Measurements from ENCODE around the gene JAK1. TPM values are rescaled to one million over a fixed set of nuclear protein-coding genes. Genes with fewer than 3 reads are reported as not detected.

Gene JAK1
- total RNA-seq, 1 experiment from 2014 or later, result 27.8 TPM

DNA sequence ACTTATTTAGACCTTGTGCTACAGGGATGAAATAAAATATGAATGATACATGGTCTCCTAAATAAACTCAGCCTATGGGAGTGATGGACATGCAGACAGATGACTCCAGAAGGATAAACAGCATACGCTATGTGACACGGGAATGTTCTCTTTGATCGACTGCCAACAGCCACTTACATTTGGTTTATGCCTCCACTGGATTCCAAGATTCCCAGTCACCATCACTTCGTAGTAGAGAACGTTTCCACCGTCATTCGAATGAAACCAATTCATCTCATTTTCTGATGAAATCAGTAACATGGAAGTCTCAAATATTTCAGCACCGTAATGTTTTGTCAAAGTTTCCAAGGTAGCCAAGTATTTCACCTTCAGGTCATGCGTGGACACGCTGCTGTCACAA, 99.7 kb downstream of the JAK1 start:
- TF ChIP-seq, protein P1, sequence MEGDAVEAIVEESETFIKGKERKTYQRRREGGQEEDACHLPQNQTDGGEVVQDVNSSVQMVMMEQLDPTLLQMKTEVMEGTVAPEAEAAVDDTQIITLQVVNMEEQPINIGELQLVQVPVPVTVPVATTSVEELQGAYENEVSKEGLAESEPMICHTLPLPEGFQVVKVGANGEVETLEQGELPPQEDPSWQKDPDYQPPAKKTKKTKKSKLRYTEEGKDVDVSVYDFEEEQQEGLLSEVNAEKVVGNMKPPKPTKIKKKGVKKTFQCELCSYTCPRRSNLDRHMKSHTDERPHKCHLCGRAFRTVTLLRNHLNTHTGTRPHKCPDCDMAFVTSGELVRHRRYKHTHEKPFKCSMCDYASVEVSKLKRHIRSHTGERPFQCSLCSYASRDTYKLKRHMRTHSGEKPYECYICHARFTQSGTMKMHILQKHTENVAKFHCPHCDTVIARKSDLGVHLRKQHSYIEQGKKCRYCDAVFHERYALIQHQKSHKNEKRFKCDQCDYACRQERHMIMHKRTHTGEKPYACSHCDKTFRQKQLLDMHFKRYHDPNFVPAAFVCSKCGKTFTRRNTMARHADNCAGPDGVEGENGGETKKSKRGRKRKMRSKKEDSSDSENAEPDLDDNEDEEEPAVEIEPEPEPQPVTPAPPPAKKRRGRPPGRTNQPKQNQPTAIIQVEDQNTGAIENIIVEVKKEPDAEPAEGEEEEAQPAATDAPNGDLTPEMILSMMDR (IDR thresholded peaks at IDR 0.05), result no peak
- TF ChIP-seq NR2C2 (CRISPR knock-in tag; IDR thresholded peaks at IDR 0.05) (no peak), MAX (CRISPR knock-in tag; IDR thresholded peaks at IDR 0.05) (no peak), E2F1 (CRISPR knock-in tag; IDR thresholded peaks at IDR 0.05) (no peak), E2F5 (CRISPR knock-in tag; IDR thresholded peaks at IDR 0.05) (no peak), MLX (CRISPR knock-in tag; IDR thresholded peaks at IDR 0.05) (no peak), IRF2 (CRISPR knock-in tag; IDR thresholded peaks at IDR 0.05; ENCODE audit: borderline replicate concordance, low read depth) (no peak), ZNF281 (CRISPR knock-in tag; IDR thresholded peaks at IDR 0.05) (no peak), SMAD4 (CRISPR knock-in tag; IDR thresholded peaks at IDR 0.05) (no peak), PRRX2 (CRISPR knock-in tag; IDR thresholded peaks at IDR 0.05) (no peak)
- TF ChIP-seq, protein P2, sequence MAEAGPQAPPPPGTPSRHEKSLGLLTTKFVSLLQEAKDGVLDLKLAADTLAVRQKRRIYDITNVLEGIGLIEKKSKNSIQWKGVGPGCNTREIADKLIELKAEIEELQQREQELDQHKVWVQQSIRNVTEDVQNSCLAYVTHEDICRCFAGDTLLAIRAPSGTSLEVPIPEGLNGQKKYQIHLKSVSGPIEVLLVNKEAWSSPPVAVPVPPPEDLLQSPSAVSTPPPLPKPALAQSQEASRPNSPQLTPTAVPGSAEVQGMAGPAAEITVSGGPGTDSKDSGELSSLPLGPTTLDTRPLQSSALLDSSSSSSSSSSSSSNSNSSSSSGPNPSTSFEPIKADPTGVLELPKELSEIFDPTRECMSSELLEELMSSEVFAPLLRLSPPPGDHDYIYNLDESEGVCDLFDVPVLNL (CRISPR knock-in tag; IDR thresholded peaks at IDR 0.05; ENCODE audit: borderline replicate concordance, low read depth), result no peak
- TF ChIP-seq, protein P3, sequence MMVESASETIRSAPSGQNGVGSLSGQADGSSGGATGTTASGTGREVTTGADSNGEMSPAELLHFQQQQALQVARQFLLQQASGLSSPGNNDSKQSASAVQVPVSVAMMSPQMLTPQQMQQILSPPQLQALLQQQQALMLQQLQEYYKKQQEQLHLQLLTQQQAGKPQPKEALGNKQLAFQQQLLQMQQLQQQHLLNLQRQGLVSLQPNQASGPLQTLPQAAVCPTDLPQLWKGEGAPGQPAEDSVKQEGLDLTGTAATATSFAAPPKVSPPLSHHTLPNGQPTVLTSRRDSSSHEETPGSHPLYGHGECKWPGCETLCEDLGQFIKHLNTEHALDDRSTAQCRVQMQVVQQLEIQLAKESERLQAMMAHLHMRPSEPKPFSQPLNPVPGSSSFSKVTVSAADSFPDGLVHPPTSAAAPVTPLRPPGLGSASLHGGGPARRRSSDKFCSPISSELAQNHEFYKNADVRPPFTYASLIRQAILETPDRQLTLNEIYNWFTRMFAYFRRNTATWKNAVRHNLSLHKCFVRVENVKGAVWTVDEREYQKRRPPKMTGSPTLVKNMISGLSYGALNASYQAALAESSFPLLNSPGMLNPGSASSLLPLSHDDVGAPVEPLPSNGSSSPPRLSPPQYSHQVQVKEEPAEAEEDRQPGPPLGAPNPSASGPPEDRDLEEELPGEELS (CRISPR knock-in tag; IDR thresholded peaks at IDR 0.05), result no peak
- Mint-ChIP-seq H3K27ac (no peak overlapping the region), H3K4me1 (peaks cover 3% of the 10 kb centered on the region), H3K4me3 (no peak overlapping the region), H3K9me3 (no peaks in the 10 kb centered on the region), H3K36me3 (peaks cover 15% of the 10 kb centered on the region), H3K27me3 (ENCODE audit: low read depth) (no peaks in the 10 kb centered on the region)
- ChIA-PET CTCF (no interaction called here), POLR2A (no interaction called here)
- no peak for ATAC-seq
- DNase-seq (ENCODE audit: low spot score), result no peak

GRCh38 chr1:64865105-64865757, 101.1 kb downstream of the JAK1 start:
- ChIA-PET POLR2A (no interaction called here), CTCF (no interaction called here)
- DNase-seq (ENCODE audit: low spot score), result no peak
- Mint-ChIP-seq H3K27me3 (ENCODE audit: low read depth) (no peaks in the 10 kb centered on the region), H3K4me3 (no peak overlapping the region), H3K27ac (no peak overlapping the region), H3K4me1 (peaks cover 11% of the 10 kb centered on the region), H3K9me3 (no peaks in the 10 kb centered on the region), H3K36me3 (peaks cover 15% of the 10 kb centered on the region)
- no peak for ATAC-seq
- TF ChIP-seq STAT6 (CRISPR knock-in tag; conservative IDR thresholded peaks at IDR 0.05; ENCODE audit: low read depth) (no peak), HMGA2 (CRISPR knock-in tag; IDR thresholded peaks at IDR 0.05) (no peak), ATF2 (CRISPR knock-in tag; IDR thresholded peaks at IDR 0.05; ENCODE audit: borderline replicate concordance, low read depth) (no peak), CREM (CRISPR knock-in tag; IDR thresholded peaks at IDR 0.05) (no peak), SMAD4 (CRISPR knock-in tag; IDR thresholded peaks at IDR 0.05) (no peak)
- TF ChIP-seq, protein P4, sequence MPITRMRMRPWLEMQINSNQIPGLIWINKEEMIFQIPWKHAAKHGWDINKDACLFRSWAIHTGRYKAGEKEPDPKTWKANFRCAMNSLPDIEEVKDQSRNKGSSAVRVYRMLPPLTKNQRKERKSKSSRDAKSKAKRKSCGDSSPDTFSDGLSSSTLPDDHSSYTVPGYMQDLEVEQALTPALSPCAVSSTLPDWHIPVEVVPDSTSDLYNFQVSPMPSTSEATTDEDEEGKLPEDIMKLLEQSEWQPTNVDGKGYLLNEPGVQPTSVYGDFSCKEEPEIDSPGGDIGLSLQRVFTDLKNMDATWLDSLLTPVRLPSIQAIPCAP (CRISPR knock-in tag; IDR thresholded peaks at IDR 0.05), result no peak

Measured in WTC11 (cell line).